PC-9 (cell line): Measurements from ENCODE around the gene PPARA. TPM values are rescaled to one million over a fixed set of nuclear protein-coding genes. Genes with fewer than 3 reads are reported as not detected.

ENCODE experiments used
- BruUV-seq: library from RNA; stranded (reverse); fragments of 400-500 nt; replicated peaks from 2 replicates; lab custom pipeline; 2021; lab: Mats Ljungman, UMichigan
- CTCF ChIA-PET: fragments of 300-600 bp; sonication (Branson Sonifier 250); formaldehyde crosslinking; loops from one replicate; lab custom pipeline; 2022; ENCODE audit warnings: antibody characterized with exemption; lab: Charles Lee
- POLR2A ChIA-PET: fragments of 300-600 bp; sonication (Branson Sonifier 250); formaldehyde crosslinking; loops from one replicate; lab custom pipeline; 2022; ENCODE audit warnings: antibody characterized with exemption; ENCODE audit not compliant: unreplicated experiment; lab: Charles Lee
- DNase-seq, 2 experiments: peaks; one replicate each; pipeline versions ENCODE4 v3.0.0 to v3.0.0-alpha.2; 2015 to 2022; ENCODE audit warnings: mixed read lengths in 1 of 2
- H2AFZ ChIP-seq: fragments of 200-600 bp; sonication (generic); 2 replicates; pipeline ENCODE4 v1.8.1; 2017; ENCODE audit warnings: antibody characterized with exemption
- H3F3A ChIP-seq: fragments of 200-600 bp; sonication (generic); 2 replicates; pipeline ENCODE4 v1.8.1; 2017; ENCODE audit warnings: antibody characterized with exemption, mild to moderate bottlenecking, low read depth; ENCODE audit not compliant: insufficient read depth
- H3K27ac ChIP-seq: fragments of 200-600 bp; sonication (generic); 2 replicates; pipeline ENCODE4 v1.6.1; 2016; ENCODE audit warnings: mixed run types
- H3K27me3 ChIP-seq: fragments of 200-600 bp; sonication (generic); 2 replicates; pipeline ENCODE4 v1.6.1; 2016; ENCODE audit warnings: low read depth, mixed run types; ENCODE audit not compliant: insufficient read depth
- H3K36me3 ChIP-seq: fragments of 200-600 bp; sonication (generic); 2 replicates; pipeline ENCODE4 v1.6.1; 2016; ENCODE audit warnings: low read depth, mixed run types
- H3K4me1 ChIP-seq: fragments of 200-600 bp; sonication (generic); replicated peaks from 2 replicates; pipeline ENCODE4 v1.6.1; 2016; ENCODE audit warnings: mixed run types; ENCODE audit not compliant: insufficient read depth
- H3K4me2 ChIP-seq: fragments of 200-600 bp; sonication (generic); 2 replicates; pipeline ENCODE4 v1.6.1; 2017; ENCODE audit warnings: mixed run types
- H3K4me3 ChIP-seq: fragments of 200-600 bp; sonication (generic); 2 replicates; pipeline ENCODE4 v1.6.1; 2016; ENCODE audit warnings: mixed run types
- H3K79me2 ChIP-seq: fragments of 200-600 bp; sonication (generic); 2 replicates; pipeline ENCODE4 v1.6.1; 2017; ENCODE audit warnings: low read depth, mixed run types
- H3K9me2 ChIP-seq: fragments of 200-600 bp; sonication (generic); 2 replicates; pipeline ENCODE4 v1.8.1; 2017; ENCODE audit warnings: mild to moderate bottlenecking; ENCODE audit not compliant: insufficient read depth
- H3K9me3 ChIP-seq: fragments of 200-600 bp; sonication (generic); 2 replicates; pipeline ENCODE4 v1.8.1; 2016; ENCODE audit warnings: low read depth; ENCODE audit not compliant: insufficient read depth
- H4K20me1 ChIP-seq: fragments of 200-600 bp; sonication (generic); 2 replicates; pipeline ENCODE4 v1.8.1; 2017; ENCODE audit not compliant: insufficient read depth
- EZH2 ChIP-seq: fragments of 200-600 bp; sonication (generic); IDR thresholded peaks from 2 replicates; pipeline ENCODE4 v1.8.0; 2017; ENCODE audit warnings: antibody characterized with exemption, low read depth
- intact Hi-C: fragments of 100-400 bp; cut with micrococcal nuclease; formaldehyde crosslinking; loops from one replicate; pipeline ENCODE4 v1.10.0; 2022; ENCODE audit not compliant: unreplicated experiment
- total RNA-seq: library from RNA; stranded (reverse); gene quantifications from 2 replicates; pipeline ENCODE4 v1.2.3, GENCODE V29; 2021
- TF ChIP-seq, protein P1 (sequence below): fragments of 200-600 bp; sonication (generic); conservative IDR thresholded peaks from 2 replicates; pipeline ENCODE4 v1.6.1; 2017; ENCODE audit warnings: mixed run types, antibody characterized with exemption, mild to moderate bottlenecking, moderate library complexity

PPARA gene
- total RNA-seq, 1 experiment from 2014 or later = 43.9 TPM

DNA sequence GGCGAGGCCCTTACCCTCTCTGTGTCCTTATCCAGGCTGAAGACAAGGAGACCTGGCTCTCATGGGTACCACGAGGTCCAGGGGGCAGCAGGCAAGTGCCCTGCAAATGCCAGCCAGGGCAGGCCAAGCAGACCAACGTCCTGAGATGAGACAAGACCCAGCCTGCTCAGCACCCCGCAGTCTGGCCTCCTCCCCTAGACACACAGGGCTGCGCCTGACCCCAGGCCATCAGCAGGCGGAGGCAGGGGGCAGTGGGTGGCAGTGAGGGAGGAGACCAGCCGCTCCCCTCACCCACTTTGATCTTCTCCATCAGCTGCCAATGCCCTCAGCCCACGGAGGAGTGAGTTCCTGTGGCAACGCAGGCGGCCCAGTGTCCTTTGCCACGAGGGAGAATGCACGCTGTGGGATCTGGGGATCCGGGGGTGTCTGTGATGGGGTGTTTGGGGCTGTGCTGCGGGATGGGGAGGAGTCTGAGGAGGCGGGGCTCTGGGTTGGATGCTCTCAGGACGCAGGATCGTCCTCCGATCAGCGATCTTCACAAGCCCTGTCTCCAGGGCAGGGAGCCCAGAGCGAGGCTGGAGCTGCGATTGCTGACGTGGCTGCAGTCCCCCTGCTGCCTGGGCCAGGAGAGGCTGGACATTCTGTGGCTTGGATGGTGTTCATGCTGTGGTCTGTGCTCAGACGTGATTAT lies 30.5 kb upstream of the PPARA start:
- Histone ChIP-seq H4K20me1 (no peaks in the 10 kb centered on the region), H3K27me3 (no peaks in the 10 kb centered on the region), H3K4me3 (no peak overlapping the region), H3F3A (peaks cover 18% of the 10 kb centered on the region), H3K4me1 (no peaks in the 10 kb centered on the region), H3K79me2 (no peaks in the 10 kb centered on the region), H3K9me2 (no peaks in the 10 kb centered on the region), H3K4me2 (no peak overlapping the region), H3K36me3 (no peaks in the 10 kb centered on the region), H2AFZ (no peak overlapping the region), H3K9me3 (no peaks in the 10 kb centered on the region), H3K27ac (no peak overlapping the region)
- no peak for DNase-seq
- no TSS peak for BruUV-seq
- TF ChIP-seq, protein P1, sequence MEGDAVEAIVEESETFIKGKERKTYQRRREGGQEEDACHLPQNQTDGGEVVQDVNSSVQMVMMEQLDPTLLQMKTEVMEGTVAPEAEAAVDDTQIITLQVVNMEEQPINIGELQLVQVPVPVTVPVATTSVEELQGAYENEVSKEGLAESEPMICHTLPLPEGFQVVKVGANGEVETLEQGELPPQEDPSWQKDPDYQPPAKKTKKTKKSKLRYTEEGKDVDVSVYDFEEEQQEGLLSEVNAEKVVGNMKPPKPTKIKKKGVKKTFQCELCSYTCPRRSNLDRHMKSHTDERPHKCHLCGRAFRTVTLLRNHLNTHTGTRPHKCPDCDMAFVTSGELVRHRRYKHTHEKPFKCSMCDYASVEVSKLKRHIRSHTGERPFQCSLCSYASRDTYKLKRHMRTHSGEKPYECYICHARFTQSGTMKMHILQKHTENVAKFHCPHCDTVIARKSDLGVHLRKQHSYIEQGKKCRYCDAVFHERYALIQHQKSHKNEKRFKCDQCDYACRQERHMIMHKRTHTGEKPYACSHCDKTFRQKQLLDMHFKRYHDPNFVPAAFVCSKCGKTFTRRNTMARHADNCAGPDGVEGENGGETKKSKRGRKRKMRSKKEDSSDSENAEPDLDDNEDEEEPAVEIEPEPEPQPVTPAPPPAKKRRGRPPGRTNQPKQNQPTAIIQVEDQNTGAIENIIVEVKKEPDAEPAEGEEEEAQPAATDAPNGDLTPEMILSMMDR = no peak
- no peak for TF ChIP-seq EZH2
- intact Hi-C loops = loop anchor here (5.0 to 10.0 kb wide), 3 partner anchors 422 to 545 kb away; no protein-coding TSS in a partner anchor
- CTCF ChIA-PET = no interaction called here
- POLR2A ChIA-PET = no interaction called here

DNA sequence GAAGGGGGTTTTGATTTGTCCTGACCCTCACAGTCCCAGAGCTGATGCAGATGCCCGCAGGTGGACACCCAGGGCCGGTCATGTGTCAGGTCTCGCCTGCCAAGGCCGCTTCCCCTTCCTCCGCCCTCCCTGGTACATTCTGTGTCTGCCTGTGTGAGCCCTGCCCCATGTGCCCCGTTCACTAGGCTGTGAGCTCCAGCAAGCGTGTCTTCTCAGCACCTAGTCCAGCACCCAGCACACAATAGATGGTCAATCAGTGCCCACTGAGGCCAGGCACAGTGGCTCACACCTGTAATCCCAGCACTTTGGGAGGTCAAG lies 29.9 kb upstream of the PPARA start:
- Histone ChIP-seq H3K4me1 (no peaks in the 10 kb centered on the region), H2AFZ (no peak overlapping the region), H4K20me1 (no peaks in the 10 kb centered on the region), H3K4me3 (no peak overlapping the region), H3K9me2 (no peaks in the 10 kb centered on the region), H3F3A (peaks cover 15% of the 10 kb centered on the region), H3K27me3 (no peaks in the 10 kb centered on the region), H3K9me3 (no peaks in the 10 kb centered on the region), H3K4me2 (no peak overlapping the region), H3K36me3 (no peaks in the 10 kb centered on the region), H3K27ac (no peak overlapping the region), H3K79me2 (no peaks in the 10 kb centered on the region)
- BruUV-seq = no TSS peak
- no peak for DNase-seq
- no peak for TF ChIP-seq EZH2
- TF ChIP-seq, protein P1 = no peak
- POLR2A ChIA-PET = no interaction called here
- intact Hi-C loops = loop anchor here (5.0 kb wide), 1 partner anchor 422 kb away; no protein-coding TSS in a partner anchor
- CTCF ChIA-PET = no interaction called here

DNA sequence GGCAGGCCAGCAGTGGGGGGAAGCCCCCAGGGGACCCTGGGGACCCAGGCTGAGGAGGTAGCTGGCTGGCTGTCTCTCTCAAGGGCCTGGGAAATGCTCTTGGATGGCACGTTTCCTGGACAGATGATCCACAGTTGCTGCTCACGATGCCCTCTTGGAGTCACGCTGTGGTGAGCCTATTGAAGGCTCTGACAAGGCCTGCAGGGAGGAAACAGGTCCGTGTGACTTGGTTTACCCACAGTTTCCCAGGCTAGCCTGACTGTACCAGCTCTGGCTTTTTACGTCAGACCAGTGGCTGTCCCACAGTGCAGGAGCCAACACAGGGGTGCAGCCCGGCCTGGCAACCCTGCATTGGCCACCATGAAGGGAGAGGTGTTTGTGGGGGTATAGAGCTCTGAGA lies 29.2 kb upstream of the PPARA start:
- no peak overlapping the region for H2AFZ ChIP-seq
- no peaks in the 10 kb centered on the region for H3K79me2 ChIP-seq
- H3K27me3 ChIP-seq = no peaks in the 10 kb centered on the region
- no peaks in the 10 kb centered on the region for H3K9me2 ChIP-seq
- TF ChIP-seq, protein P1 = no peak
- no peak for TF ChIP-seq EZH2
- ChIA-PET POLR2A (no interaction called here), CTCF (no interaction called here)
- peaks cover 8% of the 10 kb centered on the region for H3F3A ChIP-seq
- H3K9me3 ChIP-seq = no peaks in the 10 kb centered on the region
- no peak for DNase-seq
- H3K4me1 ChIP-seq = no peaks in the 10 kb centered on the region
- H3K4me3 ChIP-seq = no peak overlapping the region
- H3K27ac ChIP-seq = no peak overlapping the region
- H3K4me2 ChIP-seq = no peak overlapping the region
- H4K20me1 ChIP-seq = no peaks in the 10 kb centered on the region
- intact Hi-C loops = loop anchor here (5.0 kb wide), 1 partner anchor 421 kb away; no protein-coding TSS in a partner anchor
- no TSS peak for BruUV-seq
- H3K36me3 ChIP-seq = no peaks in the 10 kb centered on the region
